Thyroid gland (tissue), 4 donors: ENCODE data around the gene WDR31.

Experiments
- POLR2A ChIP-seq, 2 donors: fragments of 450-650 bp; IDR thresholded peaks; one replicate each; pipeline ENCODE4 v1.6.1; 2017; ENCODE audit warnings: antibody characterized with exemption in 2 of 2, mild to moderate bottlenecking in 2 of 2, moderate library complexity in 1 of 2
- TF ChIP-seq, protein P1 (sequence below), 6 experiments: fragments of 200-600 bp in 3 of 6; fragments of 450-650 bp in 3 of 6; sonication (generic) in 3 of 6; IDR thresholded peaks; one replicate each; pipeline ENCODE4 v1.5.1; 2016 to 2019; ENCODE audit warnings: antibody characterized with exemption in 6 of 6, mild to moderate bottlenecking in 2 of 6, inconsistent platforms in 1 of 6, moderate library complexity in 1 of 6

DNA sequence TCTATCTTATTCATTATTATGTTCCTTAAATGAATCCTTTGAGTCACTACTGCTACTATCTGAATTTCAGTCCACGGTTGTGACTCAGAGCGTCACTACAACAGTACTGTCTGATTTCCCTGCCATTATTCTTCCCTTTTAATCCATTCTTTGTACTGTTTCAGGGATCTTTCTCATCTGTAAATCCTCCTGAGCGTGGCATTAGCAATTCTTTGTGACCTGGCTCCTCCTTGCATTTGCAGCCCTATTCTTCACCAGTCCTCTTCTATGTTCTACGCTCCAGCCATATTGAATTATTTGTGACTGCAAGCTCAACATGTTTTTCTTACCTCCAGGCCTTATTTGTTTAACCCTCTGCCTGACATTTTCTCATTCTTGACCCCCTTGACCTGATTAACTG, 58.7 kb downstream of the WDR31 start:
- TF ChIP-seq, protein P1, sequence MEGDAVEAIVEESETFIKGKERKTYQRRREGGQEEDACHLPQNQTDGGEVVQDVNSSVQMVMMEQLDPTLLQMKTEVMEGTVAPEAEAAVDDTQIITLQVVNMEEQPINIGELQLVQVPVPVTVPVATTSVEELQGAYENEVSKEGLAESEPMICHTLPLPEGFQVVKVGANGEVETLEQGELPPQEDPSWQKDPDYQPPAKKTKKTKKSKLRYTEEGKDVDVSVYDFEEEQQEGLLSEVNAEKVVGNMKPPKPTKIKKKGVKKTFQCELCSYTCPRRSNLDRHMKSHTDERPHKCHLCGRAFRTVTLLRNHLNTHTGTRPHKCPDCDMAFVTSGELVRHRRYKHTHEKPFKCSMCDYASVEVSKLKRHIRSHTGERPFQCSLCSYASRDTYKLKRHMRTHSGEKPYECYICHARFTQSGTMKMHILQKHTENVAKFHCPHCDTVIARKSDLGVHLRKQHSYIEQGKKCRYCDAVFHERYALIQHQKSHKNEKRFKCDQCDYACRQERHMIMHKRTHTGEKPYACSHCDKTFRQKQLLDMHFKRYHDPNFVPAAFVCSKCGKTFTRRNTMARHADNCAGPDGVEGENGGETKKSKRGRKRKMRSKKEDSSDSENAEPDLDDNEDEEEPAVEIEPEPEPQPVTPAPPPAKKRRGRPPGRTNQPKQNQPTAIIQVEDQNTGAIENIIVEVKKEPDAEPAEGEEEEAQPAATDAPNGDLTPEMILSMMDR (IDR thresholded peaks at IDR 0.05): no peak
- TF ChIP-seq POLR2A (IDR thresholded peaks at IDR 0.05): no peak
